GM11168 (cell line): ENCODE measurements around the gene CTXND2.

Source experiments
- in situ Hi-C: fragments of 300-500 bp; cut with MboI; formaldehyde crosslinking; loops from one replicate; pipeline ENCODE4 v1.12.0; 2022; ENCODE audit warnings: low sequenced_read_pairs; ENCODE audit not compliant: unreplicated experiment

CTXND2 gene

DNA sequence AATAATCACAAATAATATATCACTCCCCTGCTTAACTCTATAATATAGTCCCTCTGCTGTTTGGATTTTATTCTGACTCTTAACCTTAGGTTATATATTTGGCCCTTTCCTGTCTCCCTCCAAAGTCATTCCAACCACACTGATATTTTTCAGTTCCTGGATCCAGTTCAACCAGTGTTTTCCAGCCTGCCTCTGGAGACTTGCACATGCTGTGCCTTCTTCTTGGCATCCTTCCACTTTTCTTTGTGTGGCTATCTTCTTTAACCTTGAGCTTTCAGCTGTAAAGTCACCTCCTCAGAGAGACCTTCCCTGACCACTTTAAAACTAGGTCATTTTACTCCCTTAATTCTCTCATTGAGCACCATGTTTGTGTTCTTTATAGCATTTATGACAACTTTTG lies 68.3 kb downstream of the CTXND2 start:
- in situ Hi-C loops = no loop called here

DNA sequence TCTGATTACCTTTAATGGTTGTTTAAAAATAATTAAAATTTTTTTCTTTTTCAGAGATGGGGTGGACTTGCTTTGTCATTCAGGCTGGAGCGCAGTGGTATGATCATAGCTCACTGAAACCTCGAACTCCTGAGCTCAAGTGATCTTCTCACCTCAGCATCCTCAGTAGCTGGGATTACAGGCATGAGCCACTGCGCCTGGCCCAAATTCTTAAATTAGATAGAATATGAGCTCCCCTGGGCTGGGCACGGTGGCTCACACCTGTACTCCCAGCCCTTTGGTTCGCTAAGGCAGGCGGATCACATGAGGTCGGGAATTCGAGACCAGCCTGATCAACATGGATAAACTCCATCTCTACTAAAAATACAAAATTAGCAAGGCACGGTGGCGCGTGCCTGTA lies 70.7 kb downstream of the CTXND2 start:
- in situ Hi-C loops = no loop called here

DNA sequence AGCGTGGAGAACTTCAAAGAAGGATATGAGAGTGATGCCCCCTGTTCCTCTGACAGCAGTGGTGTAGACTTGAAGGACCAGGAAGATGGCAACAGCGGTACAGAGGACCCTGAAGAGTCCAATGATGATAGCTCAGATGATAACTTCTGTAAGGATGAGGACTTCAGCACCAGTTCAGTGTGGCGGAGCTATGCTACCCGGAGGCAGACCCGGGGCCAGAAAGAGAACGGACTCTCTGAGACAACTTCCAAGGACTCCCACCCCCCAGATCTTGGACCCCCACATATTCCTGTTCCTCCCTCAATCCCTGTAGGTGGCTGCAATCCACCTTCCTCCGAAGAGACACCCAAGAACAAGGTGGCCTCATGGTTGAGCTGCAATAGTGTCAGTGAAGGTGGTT lies 73.7 kb downstream of the CTXND2 start:
- in situ Hi-C loops = no loop called here

DNA sequence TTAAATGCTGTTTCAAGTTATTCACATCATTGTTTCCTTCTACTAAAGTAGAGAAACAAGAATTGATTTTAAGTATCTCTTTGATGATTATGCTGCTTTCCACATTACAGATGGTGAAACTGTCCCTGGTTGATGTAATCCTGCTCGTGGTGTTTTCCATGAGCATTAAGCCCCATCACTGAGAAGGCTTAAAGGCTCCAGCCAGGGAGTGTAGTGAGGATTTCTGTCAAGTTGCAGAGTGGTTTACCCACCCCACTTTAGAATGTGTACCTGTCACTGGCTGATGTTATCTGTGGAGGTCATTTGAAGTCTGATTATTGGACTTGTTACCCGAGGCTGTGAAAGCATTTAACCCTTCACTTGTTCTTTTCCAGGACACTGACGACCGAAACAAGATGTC lies 74.8 kb downstream of the CTXND2 start:
- in situ Hi-C loops = no loop called here
